Measurements from ENCODE around the gene FIGNL2.

DNA sequence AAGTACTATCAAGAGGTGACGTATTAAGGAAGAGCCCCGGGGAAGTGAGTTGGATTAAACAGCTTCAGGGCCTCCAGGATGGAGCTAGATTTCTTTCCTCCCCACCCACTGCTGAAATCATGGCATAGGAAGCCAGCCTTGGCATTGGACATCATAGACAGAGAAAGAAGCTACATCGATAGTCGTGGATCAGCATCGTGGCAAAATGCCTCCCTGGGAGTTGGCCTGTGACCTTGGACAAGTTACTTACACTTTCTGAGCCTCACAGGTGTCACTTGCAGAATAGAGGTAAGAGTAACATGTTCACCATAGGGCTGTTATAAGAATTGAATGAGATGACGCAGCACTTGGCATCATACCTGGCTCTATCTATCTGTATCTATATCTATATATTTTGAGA is 45.3 kb upstream of the FIGNL2 start:
- TF ChIP-seq EZH2 (IDR thresholded peaks at IDR 0.05; ENCODE audit: borderline replicate concordance, low read depth, low read length, poor library complexity, severe bottlenecking) (no peak), CTCF (conservative IDR thresholded peaks at IDR 0.05; ENCODE audit: low read depth, low read length) (no peak)

All from A673 (cell line).